ENCODE measurements around the gene CYREN.
"Not testable (repeated sequence)": the region's sequence is repeated elsewhere in the genome, so short reads cannot be mapped to it uniquely, and the experiment has no call there.

The CYREN gene

GRCh38 chr7:135159359-135160085 is 11.0 kb downstream of the CYREN start:
- no peak for DNase-seq (ENCODE audit: low spot score)

- DNase-seq (ENCODE audit: low spot score): no peak
Measured at GRCh38 chr7:135158874-135159273, 11.6 kb downstream of the CYREN start.

- no peak for DNase-seq (ENCODE audit: low spot score)
Measured at GRCh38 chr7:135158141-135158655, 12.3 kb downstream of the CYREN start.

GRCh38 chr7:135156290-135156689 is 14.2 kb downstream of the CYREN start:
- DNase-seq (ENCODE audit: low spot score): no peak

GRCh38 chr7:135154734-135155133 is 15.8 kb downstream of the CYREN start:
- DNase-seq (ENCODE audit: low spot score): no peak

- no peak for DNase-seq (ENCODE audit: low spot score)
Measured at GRCh38 chr7:135152442-135152841, 18.1 kb downstream of the CYREN start.

GRCh38 chr7:135151533-135151932 is 19.0 kb downstream of the CYREN start:
- DNase-seq (ENCODE audit: low spot score): no peak

- no peak for DNase-seq (ENCODE audit: low spot score)
Measured at GRCh38 chr7:135151132-135151531, 19.4 kb downstream of the CYREN start.

- no peak for DNase-seq (ENCODE audit: low spot score)
Measured at GRCh38 chr7:135150072-135150782, 20.3 kb downstream of the CYREN start.

GRCh38 chr7:135147899-135148721 is 22.4 kb downstream of the CYREN start, which contains the start of gene TMEM140:
TSS of gene TMEM140 (plus strand) at chr7:135148072. CDS start at chr7:135164442, 16,370 bp downstream.
- DNase-seq (ENCODE audit: low spot score): peak; percentile 62

GRCh38 chr7:135147341-135147898 is 23.1 kb downstream of the CYREN start:
- DNase-seq (ENCODE audit: low spot score): peak; percentile 56

GRCh38 chr7:135143885-135144668 is 26.4 kb downstream of the CYREN start:
- DNase-seq (ENCODE audit: low spot score): no peak

GRCh38 chr7:135129579-135129978 is 40.9 kb downstream of the CYREN start:
- no peak for DNase-seq (ENCODE audit: low spot score)

- DNase-seq (ENCODE audit: low spot score): no peak
Measured at GRCh38 chr7:135128931-135129330, 41.6 kb downstream of the CYREN start.

GRCh38 chr7:135124631-135125030 is 45.9 kb downstream of the CYREN start:
- not testable (repeated sequence) for DNase-seq (ENCODE audit: low spot score)

- DNase-seq (ENCODE audit: low spot score): no peak
Measured at GRCh38 chr7:135121868-135122267, 48.6 kb downstream of the CYREN start.

GRCh38 chr7:135117096-135117495 is 53.4 kb downstream of the CYREN start:
- no peak for DNase-seq (ENCODE audit: low spot score)

Data from AG20443 (cell line).